HTR-8/SVneo (cell line): Measurements from ENCODE around the gene DPH1.

ENCODE experiments used
- DNase-seq: peaks from one replicate; pipeline ENCODE4 v3.0.0; 2011; ENCODE audit warnings: low spot score, mixed read lengths; ENCODE audit not compliant: insufficient read length
- FAIRE-seq: peaks from 2 replicates; lab custom pipeline; 2011; peaks lifted over from hg19 to GRCh38; lab: Jason Lieb, UNC

The DPH1 gene

DNA sequence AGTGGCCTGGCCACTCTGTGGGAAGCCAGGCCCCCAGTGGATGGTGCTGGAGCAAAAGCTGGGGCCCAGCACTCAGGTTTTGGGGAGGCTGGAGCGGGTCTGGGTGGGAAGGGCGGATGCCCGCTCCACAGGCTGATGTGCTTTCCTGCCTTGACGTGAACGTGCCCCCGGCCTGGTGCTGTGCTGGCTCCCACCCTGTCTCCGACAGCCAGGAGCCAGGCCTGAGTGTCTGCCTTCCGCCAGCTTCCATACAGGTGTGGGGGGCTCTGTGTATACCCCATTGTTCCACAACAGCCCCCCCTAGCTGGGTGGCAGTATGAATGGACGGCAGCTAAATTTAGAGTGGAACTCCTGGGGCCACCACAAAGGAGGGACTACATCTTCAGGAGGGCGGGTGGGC, 45.0 kb downstream of the DPH1 start:
- DNase-seq = no peak
- no peak for FAIRE-seq

DNA sequence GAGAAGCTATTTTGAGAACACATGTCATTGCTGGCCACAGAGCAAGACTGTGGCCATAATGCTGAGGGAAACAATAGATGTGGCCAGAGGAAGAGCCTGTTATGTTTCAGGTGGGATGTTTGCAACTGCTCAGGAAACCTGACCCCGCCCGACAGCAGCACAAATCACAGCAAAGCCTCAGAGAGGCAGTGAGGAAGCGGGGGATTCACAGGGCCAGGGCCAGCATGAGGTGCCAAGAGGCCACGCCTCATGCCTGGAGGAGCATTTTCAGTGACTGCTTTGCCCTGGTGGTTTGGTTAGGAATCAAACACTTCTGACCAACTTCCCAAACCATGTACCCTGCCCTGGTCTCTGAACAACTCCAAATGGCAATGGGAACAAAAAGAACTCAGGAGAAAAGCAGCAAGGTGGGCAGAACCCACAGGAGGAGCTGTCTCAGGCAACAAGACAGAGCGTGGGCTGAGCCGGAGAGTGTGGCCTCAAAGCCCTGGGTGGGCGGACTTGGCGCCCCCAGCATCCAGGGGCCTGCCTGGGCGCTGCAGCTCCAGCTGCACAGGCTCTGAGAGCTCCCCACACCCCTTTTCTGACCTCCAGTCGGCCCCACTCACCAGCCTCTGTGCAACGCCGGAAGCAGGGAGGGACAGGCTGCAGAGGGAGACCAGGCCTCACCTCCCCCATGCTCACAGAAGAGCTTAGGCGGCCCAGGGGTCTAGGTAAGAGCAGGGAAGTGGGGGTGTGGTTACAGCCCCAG, 45.6 kb downstream of the DPH1 start:
- no peak for FAIRE-seq
- no peak for DNase-seq

DNA sequence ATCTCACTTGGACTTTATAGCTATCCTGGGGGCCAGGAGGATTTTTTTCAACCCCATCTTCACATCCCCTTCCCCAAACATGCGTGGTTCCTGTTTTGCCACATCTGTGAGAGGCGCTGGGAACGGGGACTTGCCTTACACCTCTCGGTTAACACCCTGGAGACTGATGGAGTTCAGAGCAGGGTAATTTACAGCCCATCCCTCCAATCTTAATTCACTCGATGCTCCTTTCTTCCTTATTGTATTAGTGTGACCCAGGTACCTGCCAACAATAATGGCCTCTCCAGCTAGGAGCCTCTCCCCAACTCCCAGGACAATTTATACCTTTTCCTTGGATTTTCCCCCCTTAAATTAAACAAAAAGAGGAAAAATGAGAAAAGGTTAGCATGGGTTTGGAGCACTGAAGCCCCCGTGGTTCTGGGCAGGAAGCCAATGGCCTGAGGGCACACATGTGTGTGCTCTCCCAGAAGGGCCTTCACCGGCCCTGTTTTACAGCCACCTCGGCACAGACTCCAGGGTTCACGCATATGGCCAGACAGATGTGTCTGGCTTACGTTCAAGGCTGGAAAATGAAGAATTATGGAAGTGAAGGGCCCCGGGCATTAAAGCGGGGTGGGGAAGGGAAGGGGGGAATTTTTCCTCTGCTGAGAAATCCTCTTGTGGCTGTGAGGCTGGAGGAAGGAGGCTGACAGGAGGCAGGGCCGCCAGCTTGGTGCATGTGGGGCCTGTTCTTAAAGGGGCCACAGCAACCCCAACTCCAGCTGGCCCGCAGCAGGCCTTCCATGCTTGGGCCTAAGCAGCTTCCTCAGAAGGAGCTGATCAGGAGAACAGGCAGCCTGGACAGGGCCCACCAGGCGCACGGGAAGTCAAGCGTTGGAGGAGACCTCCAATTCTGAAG, 46.4 kb downstream of the DPH1 start:
- DNase-seq = no peak
- peak; percentile 13 for FAIRE-seq

DNA sequence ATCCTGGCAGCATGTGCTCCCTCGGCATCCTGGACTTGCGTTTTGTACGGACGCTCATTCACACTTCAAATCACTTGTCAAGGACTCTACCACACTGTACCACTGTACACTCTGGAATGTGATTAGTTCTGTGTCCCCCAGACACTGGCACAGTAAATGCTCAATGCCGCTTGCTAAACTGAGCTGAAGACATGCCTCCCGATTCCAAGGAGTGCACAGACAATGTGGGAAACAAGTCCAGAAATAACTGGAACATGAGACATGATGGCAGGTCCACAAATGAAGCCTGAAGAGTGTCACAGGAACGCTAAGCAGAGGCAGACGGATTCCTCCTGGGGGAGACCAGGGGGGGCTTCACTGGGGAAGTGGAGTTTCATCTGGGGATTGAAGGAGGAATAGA, 47.1 kb downstream of the DPH1 start:
- FAIRE-seq (peak; percentile 68), DNase-seq (no peak)

DNA sequence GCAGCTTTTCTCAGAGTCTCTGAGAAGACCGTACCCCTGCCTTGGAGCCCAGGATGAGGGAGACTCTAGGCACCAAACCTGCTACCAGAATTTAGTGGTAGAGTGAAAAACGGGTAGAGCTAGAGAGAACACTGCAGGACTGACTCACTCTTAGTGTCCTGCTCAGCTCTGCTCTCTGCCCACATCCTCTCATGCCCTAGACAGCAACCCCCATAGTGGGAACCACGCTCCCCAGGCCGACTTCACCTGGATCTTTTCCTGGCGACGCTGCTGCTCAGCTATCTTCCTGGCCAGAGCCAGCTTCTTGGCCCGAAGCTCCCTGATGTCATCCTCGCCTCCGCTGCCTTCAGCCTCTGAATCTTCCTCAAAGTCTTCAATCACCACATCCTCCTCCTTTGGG, 51.6 kb downstream of the DPH1 start:
- no peak for DNase-seq

DNA sequence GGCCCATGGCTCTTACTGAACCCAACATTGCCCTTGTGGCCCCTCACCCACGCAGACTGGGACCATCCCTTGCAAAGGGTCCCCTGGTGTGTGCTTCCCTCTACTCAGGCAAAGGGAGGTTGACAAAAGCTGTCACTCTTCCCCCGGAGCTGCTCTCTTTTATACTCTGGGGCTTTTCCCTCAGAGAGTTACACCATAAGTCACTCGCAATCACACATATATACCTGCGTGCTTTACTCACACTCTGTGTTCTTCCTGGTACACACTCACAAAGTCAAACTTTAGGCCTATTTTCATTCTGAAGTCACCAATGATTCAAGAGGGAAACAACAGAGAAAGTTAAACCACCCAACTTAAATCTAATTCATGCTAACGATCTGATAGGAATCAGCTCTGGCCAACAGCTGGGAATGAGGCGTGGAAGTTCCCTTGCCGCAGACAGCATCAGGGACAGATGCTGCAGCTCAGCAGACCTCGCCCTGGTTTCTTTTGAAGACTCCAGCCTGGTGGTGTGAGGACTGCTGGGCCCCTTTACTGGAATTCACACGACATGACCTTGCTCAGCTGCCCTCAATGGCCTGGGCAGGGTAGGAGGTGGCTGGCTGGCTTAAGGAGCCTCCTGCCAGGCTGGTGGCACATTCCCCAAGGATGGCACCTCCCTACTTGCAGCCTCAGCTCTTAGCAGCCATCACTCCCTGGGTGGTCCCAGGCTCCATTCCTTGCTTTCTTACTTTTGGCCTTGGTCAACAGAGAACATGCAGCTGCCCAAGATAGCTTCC, 52.2 kb downstream of the DPH1 start:
- FAIRE-seq = no peak
- DNase-seq = no peak

More for the DNA sequence above, 51.6 kb downstream of the DPH1 start:
- no peak for FAIRE-seq

DNA sequence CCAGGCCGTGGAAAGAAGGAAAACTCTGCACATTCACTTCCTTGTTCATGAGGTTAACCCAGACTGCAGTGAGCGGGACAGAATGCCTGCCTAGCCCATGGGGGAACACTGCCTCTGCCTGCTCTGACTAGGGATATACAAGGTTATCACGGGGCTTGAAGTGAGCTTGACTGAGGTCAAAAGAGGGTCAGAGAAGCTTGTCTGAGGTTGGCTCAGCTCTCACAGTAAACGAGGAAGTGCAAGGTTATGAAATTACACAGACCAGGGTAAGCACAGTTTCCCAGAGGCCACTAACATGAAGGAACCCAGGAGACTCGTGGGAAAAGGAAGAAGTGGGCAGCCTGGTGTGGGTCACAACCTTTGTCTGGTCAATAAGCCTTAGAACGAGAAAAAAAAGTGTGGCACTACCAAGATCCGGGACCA, 53.7 kb downstream of the DPH1 start:
- no peak for FAIRE-seq
- no peak for DNase-seq

DNA sequence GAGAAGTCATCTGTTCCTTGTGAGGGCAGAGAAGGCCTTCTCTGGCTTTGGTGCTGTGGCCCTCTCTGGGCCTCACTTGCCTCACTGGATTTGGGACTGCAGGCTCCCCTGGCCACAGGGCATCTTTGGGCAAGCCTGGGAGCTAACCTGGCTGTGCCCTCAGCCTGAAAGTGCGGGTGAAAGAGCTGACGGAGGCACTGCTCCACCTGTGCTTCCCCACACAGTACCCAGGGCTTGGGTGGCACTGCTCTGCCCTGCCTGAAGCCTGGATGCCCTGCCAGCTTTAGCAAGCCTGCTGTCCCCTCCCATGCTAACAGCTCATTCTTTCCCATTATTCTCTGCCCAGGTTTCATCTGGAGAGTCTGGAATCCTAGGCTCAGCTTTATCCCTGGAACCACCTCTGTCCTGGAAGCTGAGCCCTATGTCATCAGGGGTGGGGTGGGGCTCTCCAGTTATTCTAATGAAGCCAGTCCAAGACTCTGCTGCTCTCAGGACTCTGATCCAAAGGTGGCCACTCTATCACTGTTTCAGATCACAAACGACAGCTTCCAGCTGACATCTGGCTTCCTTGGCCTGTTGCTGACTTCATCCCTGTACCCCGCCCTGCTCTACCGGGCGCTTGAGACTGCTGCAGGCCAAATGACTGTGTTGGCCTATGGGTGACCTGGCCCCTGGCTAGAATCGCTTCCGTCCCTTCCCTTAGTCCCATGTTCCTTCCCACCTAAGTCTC, 54.2 kb downstream of the DPH1 start:
- DNase-seq = no peak
- no peak for FAIRE-seq

DNA sequence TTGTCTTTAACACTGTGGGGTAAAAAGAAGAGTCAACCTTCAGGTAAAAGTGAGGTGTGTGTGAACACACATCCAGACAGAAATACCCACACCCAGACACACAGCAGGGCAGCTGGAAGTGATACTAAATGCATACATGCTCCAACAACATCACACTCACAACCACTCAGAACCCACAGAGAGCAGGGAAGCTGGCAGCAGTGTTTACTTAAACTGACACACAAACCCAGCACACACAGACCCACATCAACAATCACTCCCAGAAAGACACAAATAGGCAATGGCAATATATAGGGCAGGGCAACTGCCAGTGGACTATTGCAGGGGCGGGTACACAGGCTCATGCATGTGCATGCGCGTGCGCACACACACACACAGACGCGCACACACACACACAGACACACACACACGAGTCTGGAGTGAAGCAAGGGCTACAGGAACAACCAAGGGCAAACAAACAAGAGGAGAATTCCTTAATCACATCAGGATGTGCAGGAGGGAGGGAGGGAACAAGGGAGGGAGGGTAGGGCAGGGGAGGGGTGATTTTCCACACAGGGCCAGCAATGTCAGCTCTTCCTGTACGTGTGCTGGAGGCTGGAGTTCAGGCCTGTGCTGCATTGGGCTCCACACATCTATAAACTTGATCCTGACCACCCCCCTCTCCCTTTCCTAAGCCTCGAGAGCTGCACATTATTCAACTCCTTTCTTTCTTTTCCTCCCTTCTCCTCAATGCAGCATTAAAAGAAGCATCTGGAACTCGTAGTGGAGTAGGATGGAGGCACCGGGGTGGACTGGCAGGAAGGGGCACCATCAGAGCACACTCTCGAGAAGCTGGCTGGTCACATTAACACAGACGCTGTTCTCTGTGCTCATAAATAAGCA, 55.1 kb downstream of the DPH1 start:
- FAIRE-seq = peak; percentile 59
- DNase-seq = no peak

DNA sequence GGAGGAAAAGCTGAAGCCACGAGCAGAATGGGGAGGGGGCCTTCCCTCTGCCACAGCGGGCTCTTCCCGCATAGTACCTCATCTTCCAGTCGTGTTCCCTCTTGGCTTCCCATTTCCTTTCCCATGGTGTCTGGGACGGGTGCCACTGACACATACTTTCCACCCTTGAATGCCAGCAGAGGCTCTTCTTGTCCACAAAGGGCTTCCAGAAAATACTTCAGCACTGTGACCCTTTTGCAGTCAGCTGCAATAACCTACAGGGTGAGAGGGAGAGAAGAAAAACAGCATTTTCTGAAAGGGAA, 55.6 kb downstream of the DPH1 start:
- FAIRE-seq (no peak), DNase-seq (no peak)

DNA sequence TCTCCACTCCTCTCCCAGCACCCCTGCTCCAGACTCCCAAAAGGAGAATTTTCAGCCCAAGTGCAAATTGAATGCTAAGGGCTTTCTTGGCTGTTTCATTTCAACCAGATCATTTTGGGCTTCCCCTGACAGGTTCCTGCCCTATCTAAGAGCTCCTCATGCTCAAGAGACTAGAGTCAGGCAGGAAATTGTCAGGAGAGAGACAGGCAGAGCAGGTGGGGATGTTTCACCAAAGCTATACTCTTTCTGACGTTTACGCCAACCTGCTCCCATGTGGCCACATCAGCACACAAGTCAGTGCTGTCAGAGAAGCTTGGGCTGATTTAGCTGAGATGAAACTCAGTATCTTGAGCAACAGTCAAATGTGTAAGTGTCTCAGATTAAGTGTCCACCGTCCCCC, 56.4 kb downstream of the DPH1 start:
- DNase-seq = no peak
- no peak for FAIRE-seq

DNA sequence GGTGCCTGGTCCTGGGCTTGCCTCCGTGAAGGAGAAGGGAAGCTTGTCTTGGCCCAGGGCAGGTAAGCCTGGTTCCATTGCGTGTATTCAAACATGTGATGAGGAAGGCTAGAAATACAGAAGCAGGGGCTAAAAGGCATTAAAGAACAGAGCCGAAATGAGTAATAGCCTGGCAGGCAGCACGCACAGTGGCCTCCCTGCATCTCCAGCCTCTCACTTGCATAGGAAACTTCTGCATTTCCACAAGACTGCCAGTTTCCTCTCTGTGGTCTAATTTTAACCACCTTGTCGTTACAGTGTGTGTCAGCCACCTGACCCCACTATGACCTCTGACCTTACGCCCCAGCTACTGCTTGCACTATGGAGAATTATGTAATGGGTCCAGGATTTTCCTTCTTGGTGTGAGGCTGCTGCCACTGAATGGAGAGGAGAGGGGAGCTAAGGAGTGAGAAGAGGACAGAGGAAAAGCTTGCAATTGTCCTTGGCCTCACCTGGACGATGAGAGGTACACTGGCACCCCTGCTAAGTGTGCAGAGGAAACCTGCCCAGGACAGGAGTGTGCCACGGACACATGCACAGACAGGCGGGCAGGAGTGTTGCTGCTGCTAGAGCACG, 57.8 kb downstream of the DPH1 start:
- DNase-seq = no peak
- no peak for FAIRE-seq

DNA sequence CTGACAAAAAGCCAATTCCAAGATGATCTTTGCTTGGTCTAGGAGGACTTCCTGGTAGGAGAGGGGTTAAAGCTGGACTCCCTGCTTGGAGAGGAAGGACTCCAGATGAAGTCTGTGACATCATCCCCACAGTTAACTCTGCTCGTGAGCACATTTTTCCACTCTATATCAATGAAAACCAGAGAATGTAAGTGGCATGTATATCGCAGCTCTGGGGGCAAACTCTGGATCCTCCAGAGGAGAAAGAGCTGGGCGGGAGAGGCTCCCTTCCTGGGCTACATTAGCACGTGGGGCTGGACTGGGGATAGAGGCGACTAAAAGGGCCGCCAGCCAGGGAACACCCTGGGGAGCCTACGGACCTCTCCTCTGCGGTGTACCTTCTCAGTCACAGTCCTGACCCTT, 59.1 kb downstream of the DPH1 start:
- DNase-seq (no peak), FAIRE-seq (no peak)

DNA sequence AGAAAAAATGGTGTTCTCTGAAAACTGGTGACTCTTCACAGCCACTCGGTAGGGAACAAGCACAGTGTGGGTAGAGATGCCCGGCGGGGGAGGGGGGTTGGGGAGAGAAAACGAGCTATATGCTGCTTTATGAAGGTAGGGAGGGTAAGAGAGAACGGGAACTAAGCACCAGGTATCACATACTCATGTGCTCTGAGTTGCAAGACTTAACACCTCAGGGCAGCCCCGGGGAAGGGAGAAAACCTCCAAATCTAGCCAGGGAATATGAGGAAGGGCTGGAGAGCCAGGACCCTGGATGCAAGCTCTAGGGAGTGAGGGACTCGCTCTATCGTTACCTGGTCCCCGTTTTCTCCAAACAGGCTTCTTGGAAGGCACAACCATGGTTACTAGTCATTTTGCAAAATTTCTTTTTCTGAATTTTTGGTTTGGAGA, 60.3 kb downstream of the DPH1 start:
- FAIRE-seq (no peak), DNase-seq (no peak)

DNA sequence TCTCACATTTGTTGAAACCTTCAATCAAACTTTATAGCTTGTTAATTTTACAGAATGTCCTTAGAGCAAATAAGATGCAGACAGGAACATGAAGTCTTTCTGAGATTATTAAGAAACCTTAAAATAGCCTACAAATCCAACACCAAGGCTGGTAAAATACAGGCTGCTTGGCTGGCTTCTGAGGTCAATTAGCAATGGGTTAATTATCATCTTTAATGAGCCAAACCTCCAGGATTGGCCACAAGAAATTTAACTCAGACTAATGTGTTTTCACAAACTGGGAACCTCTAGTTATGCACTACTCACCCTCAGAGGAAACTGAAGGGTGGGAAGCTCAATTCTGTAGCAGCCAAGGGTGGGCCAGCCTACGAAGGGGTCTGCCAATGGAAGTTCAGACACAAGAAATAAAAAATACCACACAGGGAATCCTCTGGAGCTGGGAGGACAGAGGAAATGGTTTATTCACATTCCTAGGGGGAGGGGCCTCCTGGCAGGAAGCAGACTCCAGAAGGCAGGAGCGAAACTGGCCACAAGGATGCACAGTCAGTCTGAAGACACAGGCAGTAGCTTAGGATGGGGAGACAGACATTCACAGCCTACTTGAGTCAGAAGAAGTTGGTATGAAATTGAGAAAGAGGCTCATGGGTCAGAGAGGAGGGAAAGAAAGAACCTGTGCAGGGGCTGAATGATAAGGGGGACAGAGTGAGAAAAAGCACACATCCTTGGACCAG, 61.0 kb downstream of the DPH1 start:
- FAIRE-seq = peak; percentile 78
- DNase-seq = peak; percentile 94

DNA sequence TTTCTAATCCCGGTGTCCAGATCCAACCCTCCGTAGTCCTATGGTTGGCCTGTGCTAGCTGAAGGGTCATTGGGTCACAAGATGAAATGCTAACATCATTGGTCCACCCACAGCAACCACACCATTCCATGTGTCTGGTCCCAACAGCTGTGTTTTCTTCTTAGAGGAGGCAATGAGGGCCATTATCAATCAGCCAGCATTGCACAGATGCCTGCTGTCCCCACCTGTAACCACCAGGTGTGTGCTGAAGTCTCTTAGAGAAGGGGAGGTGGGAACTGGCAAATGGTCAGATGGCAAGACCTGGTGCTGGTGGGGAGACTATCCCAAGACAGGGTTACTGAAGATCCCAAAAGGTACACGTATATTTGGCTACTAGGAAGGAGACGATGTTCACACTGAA, 62.3 kb downstream of the DPH1 start:
- DNase-seq (no peak), FAIRE-seq (no peak)

DNA sequence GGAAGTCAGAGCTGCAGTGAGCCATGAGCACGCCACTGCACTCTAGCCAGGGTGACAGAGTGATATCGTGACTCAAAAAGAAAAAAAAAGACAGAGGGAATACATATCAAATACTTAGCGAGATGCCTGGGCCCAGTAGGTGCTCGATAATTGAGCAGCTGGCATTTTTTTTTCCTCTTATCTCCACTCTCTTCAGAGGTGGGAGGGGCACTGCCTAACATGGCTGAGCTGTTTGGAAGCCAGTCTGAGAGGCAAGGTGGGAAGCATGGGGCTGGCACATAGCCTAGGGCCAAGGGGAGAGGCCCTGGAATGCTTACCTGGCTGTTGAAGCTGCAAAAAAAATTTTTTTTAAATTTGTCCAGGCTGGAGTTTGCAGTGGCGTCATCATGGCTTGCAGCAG, 63.4 kb downstream of the DPH1 start:
- no peak for FAIRE-seq
- no peak for DNase-seq
